GM23338 (cell line): ENCODE results near the gene CPXM2. TPM values are rescaled to one million over a fixed set of nuclear protein-coding genes. Genes with fewer than 3 reads are reported as not detected.
"Not testable (repeated sequence)": the region's sequence is repeated elsewhere in the genome, so short reads cannot be mapped to it uniquely, and the experiment has no call there.

Experiments
- ATAC-seq: fragments of 200-7000 bp; cut with Tn5 transposase; 3 replicates; pipeline ENCODE4 v1.9.1; 2020
- DNase-seq: peaks from one replicate; pipeline ENCODE4 v3.0.0-alpha.2; 2015; ENCODE audit warnings: low spot score
- H2AFZ ChIP-seq: fragments of 200-600 bp; sonication (generic); 2 replicates; pipeline ENCODE4 v1.8.0; 2016; ENCODE audit warnings: antibody characterized with exemption, mild to moderate bottlenecking, moderate library complexity
- H3F3A ChIP-seq: fragments of 200-600 bp; sonication (generic); replicated peaks from 2 replicates; pipeline ENCODE4 v1.8.0; 2017; ENCODE audit warnings: antibody characterized with exemption, mixed run types, low read depth
- H3K27ac ChIP-seq: fragments of 200-600 bp; sonication (generic); 2 replicates; pipeline ENCODE4 v1.6.1; 2016; ENCODE audit warnings: low read depth
- H3K27me3 ChIP-seq: fragments of 200-600 bp; sonication (generic); 2 replicates; pipeline ENCODE4 v1.8.0; 2016; ENCODE audit warnings: mild to moderate bottlenecking, mixed run types, moderate library complexity; ENCODE audit not compliant: insufficient read depth
- H3K36me3 ChIP-seq: fragments of 200-600 bp; sonication (generic); 2 replicates; pipeline ENCODE4 v1.8.0; 2016; ENCODE audit warnings: mild to moderate bottlenecking; ENCODE audit not compliant: insufficient read depth
- H3K4me1 ChIP-seq: fragments of 200-600 bp; sonication (generic); 2 replicates; pipeline ENCODE4 v1.8.0; 2016; ENCODE audit warnings: mild to moderate bottlenecking, moderate library complexity; ENCODE audit not compliant: insufficient read depth
- H3K4me2 ChIP-seq: fragments of 200-600 bp; sonication (generic); 2 replicates; pipeline ENCODE4 v1.7.1; 2017; ENCODE audit warnings: mixed run types
- H3K4me3 ChIP-seq: fragments of 200-600 bp; sonication (generic); 2 replicates; pipeline ENCODE4 v1.6.1; 2016; ENCODE audit warnings: mixed run types
- H3K79me2 ChIP-seq: fragments of 200-600 bp; sonication (generic); replicated peaks from 2 replicates; pipeline ENCODE4 v1.8.0; 2017; ENCODE audit warnings: mild to moderate bottlenecking; ENCODE audit not compliant: insufficient read depth
- H3K9me2 ChIP-seq: fragments of 200-600 bp; sonication (generic); 2 replicates; pipeline ENCODE4 v1.8.0; 2017; ENCODE audit not compliant: insufficient read depth
- H4K20me1 ChIP-seq: fragments of 200-600 bp; sonication (generic); replicated peaks from 2 replicates; pipeline ENCODE4 v1.8.0; 2017; ENCODE audit warnings: mild to moderate bottlenecking; ENCODE audit not compliant: insufficient read depth
- H3K27ac Mint-ChIP-seq: 2 replicates; pipeline ENCODE4 v1.8.0; 2020; ENCODE audit warnings: inconsistent platforms, mild to moderate bottlenecking, moderate library complexity, mixed read lengths
- H3K27me3 Mint-ChIP-seq: 3 replicates; pipeline ENCODE4 v1.8.0; 2022; ENCODE audit warnings: low read depth, mild to moderate bottlenecking, moderate library complexity, mixed read lengths, inconsistent platforms; ENCODE audit not compliant: insufficient read depth, poor library complexity
- H3K36me3 Mint-ChIP-seq: 3 replicates; pipeline ENCODE4 v1.8.0; 2021; ENCODE audit warnings: low read depth, mild to moderate bottlenecking, inconsistent platforms, moderate library complexity, mixed read lengths
- H3K4me1 Mint-ChIP-seq: 3 replicates; pipeline ENCODE4 v1.8.0; 2020; ENCODE audit warnings: mild to moderate bottlenecking, inconsistent platforms, mixed read lengths
- H3K4me3 Mint-ChIP-seq: 3 replicates; pipeline ENCODE4 v1.8.0; 2021; ENCODE audit warnings: moderate library complexity, mild to moderate bottlenecking, inconsistent platforms, mixed read lengths
- H3K9me3 Mint-ChIP-seq: 3 replicates; pipeline ENCODE4 v1.8.0; 2020; ENCODE audit warnings: moderate library complexity, mild to moderate bottlenecking, inconsistent platforms, mixed read lengths
- CREB1 ChIP-seq: fragments of 250-450 bp; sonication (Bioruptor Pico); IDR thresholded peaks from 2 replicates; pipeline ENCODE4 v1.5.0; 2020; ENCODE audit warnings: low read depth, mild to moderate bottlenecking, moderate library complexity
- EZH2 ChIP-seq: fragments of 200-600 bp; sonication (generic); IDR thresholded peaks from one replicate; pipeline ENCODE4 v1.8.0; 2017; ENCODE audit warnings: antibody characterized with exemption, mild to moderate bottlenecking, low read depth; ENCODE audit not compliant: unreplicated experiment
- EZH2phosphoT487 ChIP-seq: fragments of 200-600 bp; sonication (generic); IDR thresholded peaks from one replicate; pipeline ENCODE4 v1.8.1; 2018; ENCODE audit warnings: antibody characterized with exemption; ENCODE audit not compliant: unreplicated experiment
- REST ChIP-seq: IDR thresholded peaks from one replicate; pipeline ENCODE4 v1.6.1; 2018; ENCODE audit warnings: antibody characterized with exemption; ENCODE audit not compliant: unreplicated experiment
- ZNF462 ChIP-seq: fragments of 250-450 bp; sonication (Bioruptor Pico); IDR thresholded peaks from 2 replicates; pipeline ENCODE4 v1.5.0; 2020; ENCODE audit warnings: mild to moderate bottlenecking, moderate library complexity
- polyA plus RNA-seq: library from polyadenylated mRNA; unstranded; fragments of >200 nt; fragmentation: Nextera tagmentation; extraction: Ambion mirVana; gene quantifications from 2 replicates; pipeline ENCODE4 v1.2.1, GENCODE V29; 2016
- total RNA-seq: library from RNA; depleted of rRNA; stranded (reverse); fragments of >200 nt; shearing (Covaris generic); gene quantifications from 2 replicates; pipeline ENCODE4 v1.2.3, GENCODE V29; 2014

The CPXM2 gene
- total and polyA plus RNA-seq, 2 experiments from 2014 or later, result 1.6 to 8.1 TPM

- H3K4me3 Mint-ChIP-seq, H3K4me2 ChIP-seq, H3K4me1 ChIP-seq, H2AFZ ChIP-seq, H3K36me3 ChIP-seq, H3K27ac ChIP-seq, H3K27me3 ChIP-seq, ATAC-seq, H4K20me1 ChIP-seq, H3K27ac Mint-ChIP-seq, DNase-seq, H3K36me3 Mint-ChIP-seq, H3K4me1 Mint-ChIP-seq, H3K79me2 ChIP-seq, H3K9me2 ChIP-seq, H3K27me3 Mint-ChIP-seq, H3F3A ChIP-seq, H3K9me3 Mint-ChIP-seq, H3K4me3 ChIP-seq: not testable (repeated sequence)
These were observed 154.7 kb downstream of the CPXM2 start for GRCh38 chr10:123736917-123737316.

GRCh38 chr10:123729523-123729922 lies 162.1 kb downstream of the CPXM2 start:
- Mint-ChIP-seq H3K9me3 (peaks cover 22% of the 10 kb centered on the region), H3K27ac (no peak overlapping the region), H3K4me1 (peaks cover 20% of the 10 kb centered on the region), H3K27me3 (no peaks in the 10 kb centered on the region), H3K4me3 (no peak overlapping the region), H3K36me3 (peaks cover 14% of the 10 kb centered on the region; the same call in 2 of the 3 replicates)
- Histone ChIP-seq H2AFZ (0 out of 2 replicates have a peak overlapping the region, but pooled peaks have one; percentile 47), H3K4me1 (peaks cover 9% of the 10 kb centered on the region; the same call in 1 of the 2 replicates), H3K27me3 (no peaks in the 10 kb centered on the region), H3K79me2 (no peaks in the 10 kb centered on the region), H3K9me2 (no peaks in the 10 kb centered on the region), H3K4me3 (no peak overlapping the region), H3K27ac (no peak overlapping the region), H3K36me3 (no peaks in the 10 kb centered on the region; the same call in 1 of the 2 replicates), H3K4me2 (0 out of 2 replicates have a peak overlapping the region, but pooled peaks have one; percentile 43), H3F3A (no peaks in the 10 kb centered on the region), H4K20me1 (no peaks in the 10 kb centered on the region)
- no peak for DNase-seq
- no peak for TF ChIP-seq EZH2phosphoT487
- no peak for TF ChIP-seq EZH2
- no peak for TF ChIP-seq REST
- no peak for TF ChIP-seq ZNF462 (CRISPR knock-in tag)
- no peak for TF ChIP-seq CREB1 (CRISPR knock-in tag)
- peak; percentile 85 for ATAC-seq
